B cell (primary cell): ENCODE results near the gene CASKIN1. TPM values are rescaled to one million over a fixed set of nuclear protein-coding genes. Genes with fewer than 3 reads are reported as not detected.

Experiments used
- ATAC-seq: fragments of 200-7000 bp; cut with Tn5 transposase; one replicate; pipeline ENCODE4 v1.10.0; 2021; ENCODE audit warnings: low read depth, mild to moderate bottlenecking, moderate number of reproducible peaks, moderate library complexity
- CTCF ChIA-PET: fragments of 350-600 bp; sonication (Branson Sonifier 250); formaldehyde crosslinking; loops from one replicate; lab custom pipeline; 2021; ENCODE audit warnings: antibody characterized with exemption, inconsistent platforms; lab: Charles Lee
- POLR2A ChIA-PET: fragments of 350-600 bp; sonication (Branson Sonifier 250); formaldehyde crosslinking; loops from one replicate; lab custom pipeline; 2021; ENCODE audit warnings: antibody characterized with exemption; lab: Charles Lee
- DNase-seq: peaks from one replicate; pipeline ENCODE4 v3.0.0; 2013
- H2AFZ ChIP-seq: 2 replicates; pipeline ENCODE4 v1.6.1; 2012; ENCODE audit warnings: mild to moderate bottlenecking, low read depth, low read length; ENCODE audit not compliant: insufficient read depth, poor library complexity, severe bottlenecking
- H3K27ac ChIP-seq, 2 donors: 1 replicate in 1 of 2; 2 replicates in 1 of 2; pipeline ENCODE4 v1.5.1; 2012 to 2013; ENCODE audit warnings: low read length in 2 of 2, mild to moderate bottlenecking in 2 of 2, moderate library complexity in 1 of 2
- H3K27me3 ChIP-seq, 4 experiments: fragments of 200-600 bp in 1 of 4; sonication (generic) in 1 of 4; replicated peaks in 1 of 4; 1 replicate in 2 of 4; 2 replicates in 2 of 4; pipeline versions ENCODE4 v1.6.1 to v1.7.0; 2013 to 2016; ENCODE audit warnings: low read length in 3 of 4, mild to moderate bottlenecking in 2 of 4, mixed read lengths in 1 of 4, moderate library complexity in 1 of 4; ENCODE audit not compliant: insufficient read depth in 4 of 4, control insufficient read depth in 3 of 4; ENCODE audit errors: control extremely low read depth in 1 of 4
- H3K36me3 ChIP-seq, 2 experiments: replicated peaks in 1 of 2; 1 replicate in 1 of 2; 2 replicates in 1 of 2; pipeline versions ENCODE4 v1.6.1 to v1.7.1; 2013; ENCODE audit warnings: low read length in 1 of 2; ENCODE audit not compliant: insufficient read depth in 2 of 2, control insufficient read depth in 1 of 2; ENCODE audit errors: control extremely low read depth in 1 of 2, extremely low read depth in 1 of 2
- H3K4me1 ChIP-seq, 2 donors: fragments of 200-600 bp in 1 of 2; sonication (generic) in 1 of 2; 1 replicate in 1 of 2; 2 replicates in 1 of 2; pipeline versions ENCODE4 v1.5.1 to v1.6.1; 2013 to 2017; ENCODE audit warnings: low read length in 2 of 2; ENCODE audit not compliant: control insufficient read depth in 2 of 2, insufficient read depth in 2 of 2
- H3K4me2 ChIP-seq: replicated peaks from 2 replicates; pipeline ENCODE3; 2012; ENCODE audit warnings: mild to moderate bottlenecking, low read depth, low read length; ENCODE audit not compliant: poor library complexity, severe bottlenecking
- H3K4me3 ChIP-seq, 5 experiments: fragments of 200-600 bp in 1 of 5; sonication (generic) in 1 of 5; 1 replicate in 3 of 5; 2 replicates in 2 of 5; pipeline versions ENCODE4 v1.5.1 to v1.7.0; 2011 to 2016; ENCODE audit warnings: low read length in 4 of 5, mild to moderate bottlenecking in 4 of 5, low read depth in 2 of 5, control low read depth in 1 of 5, moderate library complexity in 1 of 5; ENCODE audit not compliant: insufficient read depth in 1 of 5; ENCODE audit errors: control extremely low read depth in 1 of 5, extremely low read depth in 1 of 5
- H3K79me2 ChIP-seq: fragments of 200-600 bp; sonication (generic); one replicate; pipeline ENCODE4 v1.6.0; 2016; ENCODE audit warnings: low read length; ENCODE audit not compliant: control insufficient read depth, insufficient read depth
- H3K9ac ChIP-seq: fragments of 200-600 bp; sonication (generic); 2 replicates; pipeline ENCODE4 v1.6.1; 2017; ENCODE audit warnings: mild to moderate bottlenecking, low read length, moderate library complexity
- H3K9me3 ChIP-seq, 3 donors: one replicate each; pipeline versions ENCODE4 v1.6.1 to v1.7.1; 2013; ENCODE audit warnings: low read length in 2 of 3; ENCODE audit not compliant: control insufficient read depth in 2 of 3, insufficient read depth in 1 of 3; ENCODE audit errors: control extremely low read depth in 1 of 3
- H4K20me1 ChIP-seq: 2 replicates; pipeline ENCODE4 v1.6.0; 2012; ENCODE audit warnings: mild to moderate bottlenecking, low read length; ENCODE audit not compliant: insufficient read depth, control insufficient read depth, poor library complexity, severe bottlenecking
- H3K27ac Mint-ChIP-seq: one replicate; pipeline ENCODE4 v1.8.0; 2021; ENCODE audit warnings: mixed read lengths
- H3K27me3 Mint-ChIP-seq: one replicate; pipeline ENCODE4 v1.8.0; 2021; ENCODE audit warnings: mixed read lengths
- H3K4me1 Mint-ChIP-seq: one replicate; pipeline ENCODE4 v1.8.0; 2021; ENCODE audit warnings: mixed read lengths
- H3K4me3 Mint-ChIP-seq: one replicate; pipeline ENCODE4 v1.8.0; 2021; ENCODE audit warnings: mixed read lengths
- H3K9me3 Mint-ChIP-seq: one replicate; pipeline ENCODE4 v1.8.0; 2022; ENCODE audit warnings: mixed read lengths; ENCODE audit not compliant: insufficient read depth
- EZH2 ChIP-seq: IDR thresholded peaks from 2 replicates; pipeline ENCODE4 v1.6.1; 2012; ENCODE audit warnings: borderline replicate concordance, low read depth, mild to moderate bottlenecking, moderate library complexity, low read length; ENCODE audit not compliant: insufficient read depth, poor library complexity, severe bottlenecking
- WGBS: methylation state at CpG from one replicate; pipeline ENCODE4 v1.1.5; 2013; ENCODE audit warnings: missing lambda C conversion rate; ENCODE audit not compliant: insufficient coverage; 5-methylcytosine and 5-hydroxymethylcytosine counted together
- intact Hi-C: fragments of 100-400 bp; cut with micrococcal nuclease; formaldehyde crosslinking; loops from one replicate; pipeline ENCODE4 v1.10.0; 2022
- polyA plus RNA-seq: library from polyadenylated mRNA; depleted of rRNA; stranded (reverse); fragments of >200 nt; gene quantifications from 2 replicates; pipeline ENCODE4 v1.2.3, GENCODE V29; 2012
- total RNA-seq, 2 donors: library from RNA; stranded (reverse); fragments of 120-200 nt in 1 of 2; gene quantifications; 1 replicate in 1 of 2; 2 replicates in 1 of 2; pipeline versions ENCODE4 v1.2.3 to v1.2.4, GENCODE V29; 2013 to 2022
- TF ChIP-seq, protein P1 (sequence below): fragments of 200-600 bp; IDR thresholded peaks from one replicate; pipeline ENCODE4 v1.8.0; 2022; ENCODE audit warnings: antibody characterized with exemption, mild to moderate bottlenecking

CASKIN1 gene
- total and polyA plus RNA-seq, 2 donors (not counting 1 experiment from before 2014, with no cell fraction given) = 0.01 TPM; not detected in 1

DNA sequence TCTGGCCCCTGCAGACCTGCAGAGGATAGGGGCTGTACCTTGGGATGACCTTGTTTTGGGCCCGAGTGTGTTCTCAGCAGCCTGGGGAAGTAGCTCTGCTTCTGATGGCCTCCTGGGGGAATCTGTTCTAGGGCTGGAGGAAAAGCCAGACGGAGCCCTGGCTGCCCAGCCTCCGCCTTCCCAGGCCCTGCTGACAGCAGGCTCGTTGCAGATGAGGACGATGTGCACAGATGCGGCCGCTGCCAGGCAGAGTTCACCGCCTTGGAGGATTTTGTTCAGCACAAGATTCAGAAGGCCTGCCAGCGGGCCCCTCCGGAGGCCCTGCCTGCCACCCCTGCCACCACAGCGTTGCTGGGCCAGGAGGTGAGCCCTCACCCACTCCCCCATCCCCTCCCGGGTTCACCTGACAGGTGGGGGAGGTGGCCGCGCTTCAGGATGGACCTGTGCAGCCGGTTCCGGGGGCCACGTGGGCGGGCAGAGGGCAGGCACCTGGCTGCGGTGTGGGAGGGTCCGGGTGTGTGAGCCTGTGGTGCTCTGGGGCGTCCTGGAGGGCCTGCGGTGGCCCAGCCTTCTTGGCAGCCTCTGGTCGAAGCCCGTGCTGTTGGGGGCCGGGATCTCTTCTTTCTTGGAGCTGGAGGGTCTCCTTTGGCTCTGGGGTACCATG lies 31.9 kb upstream of the CASKIN1 start:
- H2AFZ ChIP-seq = no peak overlapping the region
- WGBS = 98% methylated on average over 24 of the region's 25 CpGs
- H3K27me3 ChIP-seq = no peaks in the 10 kb centered on the region
- no peak for DNase-seq
- CTCF ChIA-PET = interaction anchor here (1.3 kb wide), 1 partner anchor 23 kb away, joined by 3 read pairs; the partner anchor contains the start of gene ECI1
- TF ChIP-seq EZH2 = no peak
- TF ChIP-seq, protein P1, sequence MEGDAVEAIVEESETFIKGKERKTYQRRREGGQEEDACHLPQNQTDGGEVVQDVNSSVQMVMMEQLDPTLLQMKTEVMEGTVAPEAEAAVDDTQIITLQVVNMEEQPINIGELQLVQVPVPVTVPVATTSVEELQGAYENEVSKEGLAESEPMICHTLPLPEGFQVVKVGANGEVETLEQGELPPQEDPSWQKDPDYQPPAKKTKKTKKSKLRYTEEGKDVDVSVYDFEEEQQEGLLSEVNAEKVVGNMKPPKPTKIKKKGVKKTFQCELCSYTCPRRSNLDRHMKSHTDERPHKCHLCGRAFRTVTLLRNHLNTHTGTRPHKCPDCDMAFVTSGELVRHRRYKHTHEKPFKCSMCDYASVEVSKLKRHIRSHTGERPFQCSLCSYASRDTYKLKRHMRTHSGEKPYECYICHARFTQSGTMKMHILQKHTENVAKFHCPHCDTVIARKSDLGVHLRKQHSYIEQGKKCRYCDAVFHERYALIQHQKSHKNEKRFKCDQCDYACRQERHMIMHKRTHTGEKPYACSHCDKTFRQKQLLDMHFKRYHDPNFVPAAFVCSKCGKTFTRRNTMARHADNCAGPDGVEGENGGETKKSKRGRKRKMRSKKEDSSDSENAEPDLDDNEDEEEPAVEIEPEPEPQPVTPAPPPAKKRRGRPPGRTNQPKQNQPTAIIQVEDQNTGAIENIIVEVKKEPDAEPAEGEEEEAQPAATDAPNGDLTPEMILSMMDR = no peak
- peaks cover 48% of the 10 kb centered on the region for H4K20me1 ChIP-seq
- peaks cover 0 to 2% (median 0%) of the 10 kb centered on the region in 3 donors for H3K9me3 ChIP-seq
- no peak overlapping the region for H3K27ac ChIP-seq
- H3K4me3 Mint-ChIP-seq = no peak overlapping the region
- ATAC-seq = no peak
- H3K4me3 ChIP-seq = no peak overlapping the region
- H3K9me3 Mint-ChIP-seq = no peaks in the 10 kb centered on the region
- H3K36me3 ChIP-seq = peaks cover 0 to 42% of the 10 kb centered on the region in 2 experiments
- POLR2A ChIA-PET = no interaction called here
- no peaks in the 10 kb centered on the region for H3K27me3 Mint-ChIP-seq
- intact Hi-C loops = no loop called here
- no peak overlapping the region for H3K4me2 ChIP-seq
- peaks cover 22% of the 10 kb centered on the region for H3K4me1 Mint-ChIP-seq
- peaks cover 48% of the 10 kb centered on the region for H3K79me2 ChIP-seq
- H3K27ac Mint-ChIP-seq = no peak overlapping the region
- peaks cover 6 to 11% of the 10 kb centered on the region in 2 donors for H3K4me1 ChIP-seq
- no peak overlapping the region for H3K9ac ChIP-seq

DNA sequence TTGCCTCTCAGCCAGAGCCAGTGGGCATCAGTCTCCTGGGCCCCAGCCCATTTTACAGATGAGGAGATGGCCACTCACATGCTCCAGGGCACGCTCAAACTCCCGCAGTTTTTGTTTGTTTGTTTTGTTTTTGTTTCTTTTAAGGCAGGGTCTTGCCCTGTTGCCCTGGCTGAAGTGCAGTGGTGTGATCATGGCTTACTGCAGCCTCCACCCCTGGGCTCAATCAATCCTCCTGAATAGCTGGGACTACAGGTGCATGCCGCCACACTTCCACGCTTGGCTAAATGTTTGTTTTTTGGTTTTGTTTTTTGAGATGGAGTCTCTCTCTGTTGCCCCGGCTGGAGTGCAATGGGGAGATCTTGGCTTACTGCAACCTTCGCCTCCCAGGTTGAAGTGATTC lies 30.5 kb upstream of the CASKIN1 start:
- DNase-seq (no peak), ATAC-seq (no peak)
- peaks cover 25% of the 10 kb centered on the region for H3K4me1 Mint-ChIP-seq
- ChIA-PET POLR2A (interaction anchor here (0.7 kb wide), 1 partner anchor 257 kb away, joined by 6 read pairs; no protein-coding TSS in a partner anchor), CTCF (interaction anchor here (0.8 kb wide), 1 partner anchor 24 kb away, joined by 3 read pairs; the partner anchor contains the start of gene ECI1)
- no peaks in the 10 kb centered on the region for H3K27me3 Mint-ChIP-seq
- Histone ChIP-seq H3K4me1 (peaks cover 6 to 16% of the 10 kb centered on the region in 2 donors), H3K9me3 (peaks cover 0 to 2% (median 0%) of the 10 kb centered on the region in 3 donors), H4K20me1 (peaks cover 48% of the 10 kb centered on the region), H3K9ac (no peak overlapping the region), H3K36me3 (peaks cover 0 to 30% of the 10 kb centered on the region in 2 experiments), H3K4me3 (no peak overlapping the region), H2AFZ (no peak overlapping the region), H3K27me3 (no peaks in the 10 kb centered on the region), H3K79me2 (peaks cover 48% of the 10 kb centered on the region), H3K4me2 (no peak overlapping the region), H3K27ac (no peak overlapping the region)
- no peaks in the 10 kb centered on the region for H3K9me3 Mint-ChIP-seq
- H3K4me3 Mint-ChIP-seq = no peak overlapping the region
- H3K27ac Mint-ChIP-seq = no peak overlapping the region
- WGBS = 96% methylated on average over 3 of the region's 6 CpGs
- intact Hi-C loops = no loop called here
- TF ChIP-seq, protein P1 = no peak
- TF ChIP-seq EZH2 = no peak
